DOHH2 (cell line): ENCODE results near the gene PKP3.

Experiments used
- H3F3A ChIP-seq: fragments of 200-600 bp; sonication (generic), shearing (Covaris generic); 2 replicates; pipeline ENCODE4 v1.6.0; 2016; ENCODE audit warnings: antibody characterized with exemption, mild to moderate bottlenecking; ENCODE audit not compliant: control insufficient read depth, insufficient read depth
- H3K27ac ChIP-seq: fragments of 200-600 bp; sonication (generic); 2 replicates; pipeline ENCODE4 v1.5.1; 2014; ENCODE audit warnings: low read depth, mild to moderate bottlenecking, low read length, moderate library complexity
- H3K27me3 ChIP-seq: fragments of 200-600 bp; sonication (generic); 2 replicates; pipeline ENCODE4 v1.6.1; 2014; ENCODE audit warnings: mild to moderate bottlenecking, low read length, mixed read lengths; ENCODE audit not compliant: control insufficient read depth
- H3K36me3 ChIP-seq: fragments of 200-600 bp; sonication (generic); 2 replicates; pipeline ENCODE4 v1.6.1; 2014; ENCODE audit warnings: mild to moderate bottlenecking, low read length, moderate library complexity, mixed read lengths; ENCODE audit not compliant: control insufficient read depth
- H3K4me1 ChIP-seq: fragments of 200-600 bp; sonication (generic); 2 replicates; pipeline ENCODE4 v1.6.1; 2014; ENCODE audit warnings: mild to moderate bottlenecking, low read length, mixed read lengths; ENCODE audit not compliant: control insufficient read depth
- H3K4me2 ChIP-seq: fragments of 200-600 bp; sonication (generic); 2 replicates; pipeline ENCODE4 v1.6.0; 2014; ENCODE audit warnings: mild to moderate bottlenecking, low read length, moderate library complexity
- H3K4me3 ChIP-seq: fragments of 200-600 bp; sonication (generic); 2 replicates; pipeline ENCODE4 v1.5.1; 2014; ENCODE audit warnings: mild to moderate bottlenecking, low read length, mixed read lengths
- H3K79me2 ChIP-seq: fragments of 200-600 bp; sonication (generic); 2 replicates; pipeline ENCODE4 v1.6.1; 2014; ENCODE audit warnings: mild to moderate bottlenecking, low read length, mixed read lengths; ENCODE audit not compliant: control insufficient read depth
- H3K9me2 ChIP-seq: fragments of 200-600 bp; sonication (generic); replicated peaks from 2 replicates; pipeline ENCODE4 v1.6.1; 2014; ENCODE audit warnings: mild to moderate bottlenecking, low read length, mixed read lengths; ENCODE audit not compliant: control insufficient read depth
- H3K9me3 ChIP-seq: fragments of 200-600 bp; sonication (generic); 2 replicates; pipeline ENCODE4 v1.6.1; 2014; ENCODE audit warnings: antibody characterized with exemption, low read length, mixed read lengths; ENCODE audit not compliant: control insufficient read depth, insufficient read depth
- H4K20me1 ChIP-seq: fragments of 200-600 bp; sonication (generic); 2 replicates; pipeline ENCODE4 v1.6.0; 2014; ENCODE audit warnings: low read depth, mild to moderate bottlenecking, antibody characterized with exemption, low read length, moderate library complexity; ENCODE audit not compliant: control insufficient read depth, insufficient read depth
- EZH2phosphoT487 ChIP-seq: fragments of 200-600 bp; sonication (generic); IDR thresholded peaks from 2 replicates; pipeline ENCODE4 v1.6.1; 2017; ENCODE audit warnings: borderline replicate concordance, mild to moderate bottlenecking, antibody characterized with exemption, low read length, moderate library complexity, mixed read lengths
- TF ChIP-seq, protein P1 (sequence below): fragments of 200-600 bp; sonication (generic); IDR thresholded peaks from one replicate; pipeline ENCODE4 v1.5.1; 2014; ENCODE audit warnings: antibody characterized with exemption, mild to moderate bottlenecking, low read depth, low read length; ENCODE audit not compliant: poor library complexity, severe bottlenecking

PKP3 gene

DNA sequence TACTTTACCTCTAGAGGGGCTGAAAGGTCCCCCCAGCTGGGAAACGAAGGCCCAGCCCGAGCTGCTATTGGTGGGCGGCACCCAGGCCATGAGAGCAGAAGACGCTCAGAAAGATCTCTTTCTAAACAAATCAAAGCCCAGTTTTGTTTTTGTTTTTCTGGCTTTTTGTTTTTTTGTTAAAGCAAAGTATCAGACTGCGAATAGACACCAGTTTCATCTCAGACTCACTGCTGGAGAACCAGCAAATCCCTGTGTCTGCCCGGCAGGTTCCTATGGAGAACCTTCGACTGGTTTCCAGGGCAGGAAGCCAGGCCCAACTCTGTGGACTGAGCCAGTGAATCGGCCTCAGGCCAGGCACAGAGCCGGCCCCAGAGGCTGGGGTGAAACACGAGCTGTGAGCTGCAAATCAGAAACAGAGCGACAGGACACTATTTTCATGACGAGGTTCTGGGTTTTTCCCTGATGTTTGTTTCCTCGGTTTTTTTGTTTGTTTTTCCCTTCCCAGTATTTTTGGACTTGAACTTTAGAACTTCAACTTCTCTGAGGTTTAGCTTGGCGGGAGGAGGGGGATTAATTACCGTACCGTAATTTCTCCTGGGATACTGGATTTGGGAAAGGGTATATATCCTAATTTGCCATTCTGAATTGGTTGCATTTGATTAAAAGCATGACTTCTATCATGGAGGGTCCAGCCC lies 40.7 kb upstream of the PKP3 start:
- peaks cover 6% of the 10 kb centered on the region; the same call in 1 of the 2 replicates for H3K27me3 ChIP-seq
- H3K27ac ChIP-seq: no peak overlapping the region
- H3K4me3 ChIP-seq: no peak overlapping the region
- no peaks in the 10 kb centered on the region for H3K36me3 ChIP-seq
- no peaks in the 10 kb centered on the region for H3K9me2 ChIP-seq
- no peaks in the 10 kb centered on the region for H3K79me2 ChIP-seq
- peaks cover 26% of the 10 kb centered on the region for H3K4me1 ChIP-seq
- no peaks in the 10 kb centered on the region for H4K20me1 ChIP-seq
- no peak overlapping the region for H3K4me2 ChIP-seq
- peaks cover 22% of the 10 kb centered on the region for H3F3A ChIP-seq
- TF ChIP-seq EZH2phosphoT487: no peak
- peaks cover 7% of the 10 kb centered on the region; the same call in 1 of the 2 replicates for H3K9me3 ChIP-seq

DNA sequence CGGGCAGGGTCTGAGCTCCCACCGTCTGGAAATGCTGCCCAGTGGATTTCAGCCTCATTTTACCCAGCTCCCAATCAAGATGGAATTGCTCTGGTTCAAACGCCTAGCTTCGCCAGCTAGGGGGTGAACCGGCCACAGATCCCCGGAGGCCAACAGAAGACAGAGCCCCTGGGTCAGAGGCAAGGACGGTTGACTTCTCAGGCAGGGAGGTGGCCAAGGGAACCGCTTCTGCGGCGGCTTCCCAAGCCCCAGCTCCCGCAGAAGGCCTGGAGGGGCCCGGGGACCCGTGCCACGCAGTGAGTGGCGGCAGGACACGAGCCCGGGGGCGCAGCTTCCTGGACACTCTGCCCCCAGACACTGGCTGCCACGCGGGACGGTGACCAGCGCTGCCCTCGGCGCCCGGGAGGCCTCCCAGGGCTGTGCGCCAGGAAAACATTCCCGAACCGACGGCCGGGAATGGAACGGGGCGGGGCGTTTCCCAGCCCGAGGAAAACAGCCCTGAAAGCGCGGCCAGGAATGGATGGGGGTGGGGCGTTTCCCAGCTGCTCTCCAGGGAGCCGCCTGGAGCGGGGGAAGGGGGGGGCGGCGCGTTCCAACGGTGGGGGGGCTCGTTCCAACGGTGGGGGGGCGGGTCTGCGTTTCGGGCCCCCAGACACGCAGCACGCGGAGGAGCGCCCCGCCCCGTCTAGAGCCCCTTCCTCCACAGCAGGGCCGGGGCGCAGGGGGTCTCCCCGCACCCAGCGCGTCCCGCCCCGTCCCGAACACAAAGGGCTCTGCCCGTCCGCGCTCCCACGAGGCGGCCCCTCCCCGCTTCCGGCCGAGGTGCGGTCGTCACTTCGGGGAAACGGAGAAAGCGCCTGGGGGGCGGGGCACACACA lies 38.2 kb upstream of the PKP3 start:
- Histone ChIP-seq H3K79me2 (no peaks in the 10 kb centered on the region), H4K20me1 (no peaks in the 10 kb centered on the region), H3K4me2 (peak overlapping the region; percentile 94), H3K27me3 (peaks cover 7% of the 10 kb centered on the region; the same call in 1 of the 2 replicates), H3K4me3 (peak overlapping the region; percentile 78), H3F3A (peaks cover 24% of the 10 kb centered on the region), H3K27ac (peak overlapping the region; percentile 75), H3K4me1 (peaks cover 22% of the 10 kb centered on the region), H3K36me3 (no peaks in the 10 kb centered on the region), H3K9me2 (no peaks in the 10 kb centered on the region), H3K9me3 (peaks cover 7% of the 10 kb centered on the region; the same call in 1 of the 2 replicates)
- TF ChIP-seq, protein P1, sequence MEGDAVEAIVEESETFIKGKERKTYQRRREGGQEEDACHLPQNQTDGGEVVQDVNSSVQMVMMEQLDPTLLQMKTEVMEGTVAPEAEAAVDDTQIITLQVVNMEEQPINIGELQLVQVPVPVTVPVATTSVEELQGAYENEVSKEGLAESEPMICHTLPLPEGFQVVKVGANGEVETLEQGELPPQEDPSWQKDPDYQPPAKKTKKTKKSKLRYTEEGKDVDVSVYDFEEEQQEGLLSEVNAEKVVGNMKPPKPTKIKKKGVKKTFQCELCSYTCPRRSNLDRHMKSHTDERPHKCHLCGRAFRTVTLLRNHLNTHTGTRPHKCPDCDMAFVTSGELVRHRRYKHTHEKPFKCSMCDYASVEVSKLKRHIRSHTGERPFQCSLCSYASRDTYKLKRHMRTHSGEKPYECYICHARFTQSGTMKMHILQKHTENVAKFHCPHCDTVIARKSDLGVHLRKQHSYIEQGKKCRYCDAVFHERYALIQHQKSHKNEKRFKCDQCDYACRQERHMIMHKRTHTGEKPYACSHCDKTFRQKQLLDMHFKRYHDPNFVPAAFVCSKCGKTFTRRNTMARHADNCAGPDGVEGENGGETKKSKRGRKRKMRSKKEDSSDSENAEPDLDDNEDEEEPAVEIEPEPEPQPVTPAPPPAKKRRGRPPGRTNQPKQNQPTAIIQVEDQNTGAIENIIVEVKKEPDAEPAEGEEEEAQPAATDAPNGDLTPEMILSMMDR: no peak
- no peak for TF ChIP-seq EZH2phosphoT487

DNA sequence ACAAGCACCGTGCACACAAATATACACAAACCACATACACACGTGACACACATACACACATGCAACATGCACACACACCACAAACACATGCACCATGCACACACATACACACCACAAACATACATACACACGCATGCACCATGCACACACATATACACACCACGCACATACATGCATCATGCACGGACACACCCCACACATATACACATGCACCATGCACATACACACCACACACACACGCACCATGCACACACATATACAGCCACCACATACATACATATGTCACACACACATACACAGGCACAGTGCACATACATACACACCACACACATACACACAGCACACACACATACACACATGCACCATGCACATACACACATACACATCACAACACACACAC lies 37.4 kb upstream of the PKP3 start:
- Histone ChIP-seq H3K9me3 (peaks cover 7% of the 10 kb centered on the region; the same call in 1 of the 2 replicates), H4K20me1 (no peaks in the 10 kb centered on the region), H3K4me3 (no peak overlapping the region), H3K36me3 (no peaks in the 10 kb centered on the region), H3K79me2 (no peaks in the 10 kb centered on the region), H3K27ac (no peak overlapping the region), H3K27me3 (peaks cover 7% of the 10 kb centered on the region; the same call in 1 of the 2 replicates), H3K9me2 (no peaks in the 10 kb centered on the region), H3K4me2 (no peak overlapping the region), H3K4me1 (peaks cover 19% of the 10 kb centered on the region), H3F3A (peaks cover 24% of the 10 kb centered on the region)
- no peak for TF ChIP-seq EZH2phosphoT487
- TF ChIP-seq, protein P1: no peak

DNA sequence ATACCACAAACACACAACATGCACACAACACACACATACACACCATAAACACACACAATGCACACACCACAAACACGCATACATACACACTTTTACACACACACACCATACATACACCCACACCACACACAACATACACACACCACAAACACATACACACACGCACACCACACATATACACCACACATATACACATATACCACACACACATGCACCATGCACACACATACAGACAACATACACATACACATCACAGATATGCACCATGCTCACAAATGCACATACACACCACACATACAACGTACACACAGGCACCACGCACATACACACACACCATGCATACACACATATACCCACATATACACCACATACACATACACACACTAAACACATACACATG lies 36.4 kb upstream of the PKP3 start:
- Histone ChIP-seq H3K27me3 (peaks cover 7% of the 10 kb centered on the region; the same call in 1 of the 2 replicates), H3K36me3 (no peaks in the 10 kb centered on the region), H3F3A (peaks cover 24% of the 10 kb centered on the region), H3K9me3 (peaks cover 7% of the 10 kb centered on the region; the same call in 1 of the 2 replicates), H3K4me3 (no peak overlapping the region), H3K79me2 (no peaks in the 10 kb centered on the region), H3K9me2 (no peaks in the 10 kb centered on the region), H3K4me1 (peaks cover 19% of the 10 kb centered on the region), H4K20me1 (no peaks in the 10 kb centered on the region), H3K4me2 (no peak overlapping the region), H3K27ac (no peak overlapping the region)
- TF ChIP-seq EZH2phosphoT487: no peak
- TF ChIP-seq, protein P1: no peak
